HG03558 (cell line): ENCODE data around the gene HSPB9.

Experiments
- ATAC-seq: cut with Tn5 transposase; IDR thresholded peaks from one replicate; pipeline ENCODE4 v1.9.1; 2021; ENCODE audit warnings: moderate number of reproducible peaks; ENCODE audit not compliant: unreplicated experiment; ENCODE audit errors: extremely low read depth

HSPB9 gene

GRCh38 chr17:42118126-42118510 lies 4.5 kb upstream of the HSPB9 start:
- ATAC-seq: no peak

GRCh38 chr17:42118545-42118944 lies 4.1 kb upstream of the HSPB9 start:
- no peak for ATAC-seq

GRCh38 chr17:42119301-42119700 lies 3.3 kb upstream of the HSPB9 start:
- no peak for ATAC-seq

GRCh38 chr17:42120161-42120769 lies 2.3 kb upstream of the HSPB9 start:
- ATAC-seq: no peak

GRCh38 chr17:42120770-42121769 lies 1.5 kb upstream of the HSPB9 start, which contains the start of gene KAT2A:
Gene KAT2A, minus strand, starts transcription at chr17:42121367. Its CDS starts 63 bp downstream, at chr17:42121304.
- ATAC-seq: no peak

GRCh38 chr17:42124256-42124655 lies 1.7 kb downstream of the HSPB9 start:
- no peak for ATAC-seq

GRCh38 chr17:42125565-42125964 lies 3.0 kb downstream of the HSPB9 start:
- ATAC-seq: no peak

GRCh38 chr17:42126836-42127235 lies 4.2 kb downstream of the HSPB9 start:
- ATAC-seq: no peak

GRCh38 chr17:42127414-42127813 lies 4.8 kb downstream of the HSPB9 start:
- no peak for ATAC-seq

- no peak for ATAC-seq
These were observed 6.7 kb downstream of the HSPB9 start for GRCh38 chr17:42129109-42129837.

GRCh38 chr17:42130310-42130936 lies 7.8 kb downstream of the HSPB9 start:
- no peak for ATAC-seq

GRCh38 chr17:42131232-42131631 lies 8.6 kb downstream of the HSPB9 start:
- no peak for ATAC-seq

- no peak for ATAC-seq
These were observed 9.4 kb downstream of the HSPB9 start for GRCh38 chr17:42131981-42132432.

- peak; percentile 21 for ATAC-seq
These were observed 10.3 kb downstream of the HSPB9 start for GRCh38 chr17:42132941-42133340.

GRCh38 chr17:42133461-42134041 lies 10.9 kb downstream of the HSPB9 start:
- peak; percentile 45 for ATAC-seq

GRCh38 chr17:42135151-42135550 lies 12.5 kb downstream of the HSPB9 start:
- no peak for ATAC-seq

GRCh38 chr17:42135664-42136653 lies 13.4 kb downstream of the HSPB9 start:
- no peak for ATAC-seq

GRCh38 chr17:42136654-42137051 lies 14.0 kb downstream of the HSPB9 start:
- ATAC-seq: no peak
